Cardiac muscle cell (in vitro differentiated cells and primary cell): ENCODE results near the gene PDE2A. TPM values are rescaled to one million over a fixed set of nuclear protein-coding genes. Genes with fewer than 3 reads are reported as not detected.

Experiments
- DNase-seq, 2 donors: peaks; one replicate each; pipeline versions ENCODE4 v3.0.0 to v3.0.0-alpha.2; 2010 to 2017; ENCODE audit warnings: low read depth in 1 of 2, low spot score in 1 of 2
- H3K27ac ChIP-seq: fragments of 200-600 bp; sonication (generic); 2 replicates; pipeline ENCODE4 v1.5.1; 2016
- H3K27me3 ChIP-seq: fragments of 200-600 bp; sonication (generic); 2 replicates; pipeline ENCODE4 v1.6.0; 2016; ENCODE audit warnings: control low read depth
- H3K36me3 ChIP-seq: fragments of 200-600 bp; sonication (generic); 2 replicates; pipeline ENCODE4 v1.5.1; 2016; ENCODE audit warnings: control low read depth
- H3K4me1 ChIP-seq: fragments of 200-600 bp; sonication (generic); 2 replicates; pipeline ENCODE4 v1.8.1; 2017; ENCODE audit warnings: low read depth, mild to moderate bottlenecking, mixed run types
- H3K4me3 ChIP-seq: fragments of 200-600 bp; sonication (generic); 2 replicates; pipeline ENCODE4 v1.5.1; 2016; ENCODE audit warnings: mild to moderate bottlenecking
- H3K9me3 ChIP-seq: fragments of 200-600 bp; sonication (generic); 2 replicates; pipeline ENCODE4 v1.5.1; 2017; ENCODE audit warnings: low read depth, mild to moderate bottlenecking, control low read depth
- CTCF ChIP-seq: IDR thresholded peaks from 2 replicates; pipeline ENCODE4 v1.5.1; 2012; ENCODE audit warnings: low read depth, mild to moderate bottlenecking, low read length
- polyA plus RNA-seq: library from polyadenylated mRNA; unstranded; fragments of >200 nt; fragmentation: Nextera tagmentation; extraction: Ambion mirVana; gene quantifications from 2 replicates; pipeline ENCODE4 v1.2.1, GENCODE V29; 2016
- total RNA-seq: library from RNA; depleted of rRNA; stranded (reverse); fragments of >200 nt; gene quantifications from 2 replicates; pipeline ENCODE4 v1.2.3, GENCODE V29; 2016

PDE2A gene
- total and polyA plus RNA-seq, 2 experiments from 2014 or later, result 0.92 TPM; not detected in 1

- peaks cover 8% of the 10 kb centered on the region for H3K27me3 ChIP-seq
- no peak overlapping the region for H3K27ac ChIP-seq
- no peak for DNase-seq
- no peak for TF ChIP-seq CTCF
- H3K9me3 ChIP-seq, result no peaks in the 10 kb centered on the region
- H3K4me3 ChIP-seq, result no peak overlapping the region
- peaks cover 6% of the 10 kb centered on the region for H3K4me1 ChIP-seq
- H3K36me3 ChIP-seq, result no peaks in the 10 kb centered on the region
Observed at GRCh38 chr11:72615329-72615728, 58.9 kb downstream of the PDE2A start.

GRCh38 chr11:72614381-72614780, 59.8 kb downstream of the PDE2A start:
- peak in 1 of 2 donors; percentile 43 for DNase-seq
- Histone ChIP-seq H3K4me3 (no peak overlapping the region), H3K36me3 (no peaks in the 10 kb centered on the region), H3K27ac (no peak overlapping the region), H3K9me3 (no peaks in the 10 kb centered on the region), H3K27me3 (peaks cover 8% of the 10 kb centered on the region), H3K4me1 (peaks cover 6% of the 10 kb centered on the region)
- no peak for TF ChIP-seq CTCF

GRCh38 chr11:72613977-72614376, 60.2 kb downstream of the PDE2A start:
- Histone ChIP-seq H3K4me3 (no peak overlapping the region), H3K4me1 (peaks cover 6% of the 10 kb centered on the region), H3K9me3 (no peaks in the 10 kb centered on the region), H3K36me3 (no peaks in the 10 kb centered on the region), H3K27ac (no peak overlapping the region), H3K27me3 (peaks cover 8% of the 10 kb centered on the region)
- no peak for DNase-seq
- no peak for TF ChIP-seq CTCF

- Histone ChIP-seq H3K27me3 (peaks cover 8% of the 10 kb centered on the region), H3K9me3 (no peaks in the 10 kb centered on the region), H3K4me1 (peaks cover 6% of the 10 kb centered on the region), H3K27ac (no peak overlapping the region), H3K36me3 (no peaks in the 10 kb centered on the region), H3K4me3 (no peak overlapping the region)
- no peak for TF ChIP-seq CTCF
- no peak for DNase-seq
Observed at GRCh38 chr11:72613450-72613849, 60.8 kb downstream of the PDE2A start.

- Histone ChIP-seq H3K27ac (no peak overlapping the region), H3K27me3 (peaks cover 8% of the 10 kb centered on the region), H3K4me1 (no peaks in the 10 kb centered on the region), H3K9me3 (no peaks in the 10 kb centered on the region), H3K4me3 (no peak overlapping the region), H3K36me3 (no peaks in the 10 kb centered on the region)
- no peak for TF ChIP-seq CTCF
- no peak for DNase-seq
Observed at GRCh38 chr11:72609476-72609875, 64.7 kb downstream of the PDE2A start.

- Histone ChIP-seq H3K27me3 (peaks cover 8% of the 10 kb centered on the region), H3K4me3 (no peak overlapping the region), H3K9me3 (no peaks in the 10 kb centered on the region), H3K36me3 (no peaks in the 10 kb centered on the region), H3K27ac (no peak overlapping the region), H3K4me1 (no peaks in the 10 kb centered on the region)
- DNase-seq, result peak in 1 of 2 donors; percentile 54
- TF ChIP-seq CTCF, result peak; percentile 73
Observed at GRCh38 chr11:72609045-72609444, 65.2 kb downstream of the PDE2A start.
